Dedifferentiated amniotic fluid mesenchymal stem cell (primary cell): ENCODE measurements around the gene KLK13.

Experiments
- DNase-seq: peaks from one replicate; pipeline ENCODE4 v3.0.0-alpha.2; 2016; ENCODE audit errors: extremely low spot score

KLK13 gene

DNA sequence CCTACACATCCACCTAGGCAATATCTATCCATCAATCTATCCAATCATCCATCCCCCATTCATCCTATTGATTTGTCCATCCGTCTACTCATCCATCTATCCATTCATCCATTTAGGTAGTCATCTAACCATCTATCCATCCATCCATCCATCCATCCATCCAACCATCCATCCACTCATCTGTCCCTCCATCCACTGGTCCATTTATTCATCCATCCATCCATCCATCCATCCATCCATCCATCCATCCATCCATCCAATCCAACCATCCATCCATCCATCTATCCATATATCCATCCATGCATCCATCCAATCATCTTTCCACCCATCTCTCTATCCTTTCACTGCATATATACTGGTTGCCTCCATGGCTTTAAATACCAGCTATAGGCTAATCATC lies 3.9 kb downstream of the KLK13 start:
- no peak for DNase-seq

DNA sequence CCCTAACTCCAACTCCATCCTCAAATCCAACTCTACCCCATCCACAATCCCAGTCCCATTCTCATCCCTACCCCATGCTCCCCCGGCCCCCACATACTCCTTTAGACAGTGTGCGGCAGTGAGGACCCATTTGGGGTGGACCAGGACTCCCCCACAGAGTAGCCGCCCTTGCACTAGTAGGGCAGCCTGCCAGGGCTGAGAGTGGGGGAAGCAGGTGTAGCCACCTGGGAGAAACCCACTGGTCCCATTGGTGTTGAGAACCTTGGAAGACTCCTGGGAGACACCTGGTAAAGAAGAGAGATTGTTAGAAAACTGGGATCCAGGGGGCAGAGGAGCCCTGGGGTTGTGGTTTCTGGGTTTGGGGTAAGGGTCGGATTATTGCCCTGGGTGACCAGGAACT lies 4.6 kb downstream of the KLK13 start:
- no peak for DNase-seq

DNA sequence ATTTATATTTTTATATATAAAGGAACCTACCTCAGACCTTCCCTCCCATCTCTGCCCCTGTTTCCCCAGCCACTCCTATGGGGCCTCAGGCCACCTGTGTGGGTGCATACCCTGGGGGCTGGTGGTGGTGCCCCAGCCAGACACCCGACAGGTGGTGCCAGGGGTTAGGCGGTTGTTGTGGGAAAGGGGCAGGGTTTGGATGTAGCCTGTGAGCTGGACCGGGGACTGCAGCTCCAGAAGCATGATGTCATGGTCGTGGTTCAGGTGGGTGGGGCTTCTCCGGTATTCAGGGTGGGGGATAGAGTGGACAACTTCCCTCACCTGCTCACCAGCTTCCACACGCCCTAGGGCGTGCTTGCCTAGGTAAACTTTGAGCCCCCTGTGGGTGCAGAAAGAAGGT lies 5.2 kb downstream of the KLK13 start:
- DNase-seq = no peak

DNA sequence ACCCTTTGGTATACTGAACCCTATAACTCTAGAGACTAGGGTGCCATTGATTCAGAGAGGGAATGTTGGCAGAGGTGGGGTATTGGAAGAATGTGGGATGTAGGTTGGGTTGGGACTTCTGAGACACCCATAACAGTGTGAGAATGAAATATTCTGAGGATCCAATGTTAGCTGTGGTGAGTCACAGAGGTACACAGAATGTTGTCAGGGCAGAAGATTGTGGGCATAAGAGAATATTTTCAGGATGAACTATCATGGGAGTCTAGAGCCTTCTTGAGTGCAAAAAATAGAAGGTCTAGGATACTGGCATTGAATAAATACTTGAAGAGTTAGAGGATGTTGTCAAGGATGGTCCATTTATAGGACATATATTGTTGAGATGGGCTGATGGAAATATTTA lies 9.0 kb downstream of the KLK13 start:
- DNase-seq = no peak

DNA sequence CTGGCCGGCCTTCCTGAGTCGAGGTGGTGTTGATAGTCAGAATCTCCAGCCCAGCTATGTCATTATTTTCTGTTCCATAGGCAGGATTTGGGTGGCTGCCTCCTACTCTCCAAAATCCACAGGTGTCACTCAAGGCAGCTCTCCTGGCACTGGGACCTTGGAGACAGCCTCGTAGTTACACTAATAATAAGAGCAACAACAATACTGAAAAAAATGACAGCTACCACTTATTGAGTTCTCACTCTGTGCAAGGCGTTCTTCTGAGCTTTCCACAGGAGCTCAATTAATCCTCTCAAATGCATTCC lies 17.9 kb downstream of the KLK13 start:
- no peak for DNase-seq

DNA sequence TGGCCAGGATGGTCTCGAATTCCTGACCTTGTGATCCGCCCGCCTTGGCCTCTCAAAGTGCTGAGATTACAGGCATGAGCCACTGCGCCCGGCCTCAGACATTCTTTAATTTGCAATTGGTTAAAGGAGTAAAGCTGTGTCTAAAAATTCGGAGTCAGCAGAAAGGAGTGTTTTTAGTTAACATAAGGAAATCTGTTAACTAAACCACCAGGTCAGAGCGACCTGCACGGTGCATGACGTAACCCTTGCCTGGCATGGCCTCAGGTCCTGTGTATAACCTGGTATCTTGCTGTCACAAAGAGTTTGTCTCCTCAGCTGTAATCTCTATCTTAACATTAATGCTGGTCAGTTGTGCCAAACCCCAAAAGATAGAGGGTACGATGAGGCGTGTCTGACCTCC lies 20.6 kb downstream of the KLK13 start:
- no peak for DNase-seq

DNA sequence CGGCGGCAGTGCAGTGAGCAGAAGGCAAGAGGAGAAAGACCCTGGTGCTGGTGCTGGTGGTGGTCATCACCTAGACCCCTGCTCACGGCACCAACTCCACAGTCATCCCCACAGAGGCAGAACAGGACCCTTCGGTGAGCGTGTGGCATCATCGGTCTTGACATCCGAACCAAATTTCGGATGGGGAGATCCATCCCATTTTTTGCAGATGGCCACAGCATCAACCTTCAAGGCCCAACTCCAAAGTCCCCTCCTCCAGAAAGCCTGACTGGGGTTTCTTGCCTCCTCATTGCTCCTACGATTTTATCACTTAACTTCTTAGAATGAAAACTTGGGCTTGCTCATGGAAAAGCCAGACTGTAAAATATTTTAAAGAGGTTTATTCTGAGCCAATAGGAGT lies 21.4 kb downstream of the KLK13 start:
- no peak for DNase-seq

DNA sequence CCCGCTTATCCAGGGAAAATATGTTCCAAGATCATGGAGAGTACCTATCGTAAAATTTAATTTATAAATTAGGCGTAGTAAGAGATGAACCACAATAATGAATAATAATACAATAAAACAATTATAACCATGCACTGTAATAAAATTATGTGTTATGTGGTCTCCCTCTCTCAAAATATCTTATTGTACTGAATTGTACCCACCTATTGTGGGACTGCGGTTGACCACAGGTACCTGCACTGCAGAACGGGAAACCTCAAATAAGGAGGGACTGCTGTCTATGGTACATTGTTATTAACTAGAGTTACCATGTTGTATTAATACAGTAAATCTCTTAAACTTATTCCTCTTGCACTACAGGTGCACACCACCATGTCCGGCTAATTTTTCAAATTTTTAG lies 24.7 kb downstream of the KLK13 start:
- DNase-seq = no peak

DNA sequence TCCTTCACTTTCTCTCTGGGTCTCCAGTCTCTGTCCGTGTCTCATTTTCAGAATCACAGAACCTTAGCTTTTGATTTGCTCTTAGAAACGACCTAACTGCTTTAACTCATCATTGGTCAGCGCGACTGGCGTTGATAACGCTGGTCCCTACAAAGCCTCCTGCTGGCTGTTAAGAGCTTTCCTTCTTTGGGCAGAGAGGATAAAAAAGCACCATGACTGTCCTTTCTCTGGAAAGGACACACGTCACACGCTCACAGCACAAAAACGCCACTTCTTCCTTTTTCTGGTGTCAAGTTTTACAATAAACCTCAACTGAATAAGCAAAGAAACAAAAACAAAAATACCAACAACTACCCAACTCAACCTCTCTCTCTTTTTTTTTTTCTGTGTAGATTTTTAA lies 28.4 kb downstream of the KLK13 start:
- DNase-seq = no peak

DNA sequence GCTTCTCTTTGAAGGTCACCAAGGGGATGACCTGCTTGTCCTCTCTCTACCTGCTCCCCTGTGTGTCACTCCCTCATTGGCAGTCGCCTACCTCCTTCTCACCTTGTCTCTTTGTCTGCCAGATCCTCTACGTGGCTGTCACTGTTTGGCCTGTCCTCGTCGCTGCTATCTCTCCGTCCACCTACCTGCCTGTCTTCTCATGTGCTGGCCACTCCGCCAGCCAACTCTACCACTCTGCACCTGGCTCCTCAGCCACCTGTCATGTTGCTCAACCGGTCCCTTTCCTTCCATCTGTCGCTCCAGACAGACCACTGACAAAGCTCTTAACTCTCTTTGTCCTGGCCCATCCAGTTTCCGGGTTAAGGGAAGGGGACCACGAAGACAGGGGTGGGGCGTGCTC lies 30.2 kb downstream of the KLK13 start, which contains the start of gene KLK12:
TSS of gene KLK12 (minus strand) at position 299 of the 400 bp plus-strand sequence. CDS start 381 bp downstream, outside the sequence.
- no peak for DNase-seq

DNA sequence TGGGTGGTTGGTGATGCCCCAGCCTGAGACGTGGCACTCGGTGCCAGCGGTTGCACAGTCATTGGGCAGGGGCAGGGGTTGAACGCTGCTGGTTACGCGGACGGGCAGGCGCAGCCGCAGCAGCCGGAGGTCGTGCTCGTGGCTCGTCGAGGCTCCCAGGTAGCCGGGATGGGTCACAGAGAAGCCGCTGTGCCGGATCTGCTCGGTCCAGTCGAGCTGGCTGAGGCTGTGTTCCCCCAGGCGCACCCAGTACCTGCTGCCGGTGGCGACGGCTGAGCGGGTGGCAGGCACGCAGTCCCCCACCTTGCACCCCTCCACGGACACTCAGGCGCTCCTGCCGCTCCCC lies 33.0 kb downstream of the KLK13 start:
- DNase-seq = no peak

DNA sequence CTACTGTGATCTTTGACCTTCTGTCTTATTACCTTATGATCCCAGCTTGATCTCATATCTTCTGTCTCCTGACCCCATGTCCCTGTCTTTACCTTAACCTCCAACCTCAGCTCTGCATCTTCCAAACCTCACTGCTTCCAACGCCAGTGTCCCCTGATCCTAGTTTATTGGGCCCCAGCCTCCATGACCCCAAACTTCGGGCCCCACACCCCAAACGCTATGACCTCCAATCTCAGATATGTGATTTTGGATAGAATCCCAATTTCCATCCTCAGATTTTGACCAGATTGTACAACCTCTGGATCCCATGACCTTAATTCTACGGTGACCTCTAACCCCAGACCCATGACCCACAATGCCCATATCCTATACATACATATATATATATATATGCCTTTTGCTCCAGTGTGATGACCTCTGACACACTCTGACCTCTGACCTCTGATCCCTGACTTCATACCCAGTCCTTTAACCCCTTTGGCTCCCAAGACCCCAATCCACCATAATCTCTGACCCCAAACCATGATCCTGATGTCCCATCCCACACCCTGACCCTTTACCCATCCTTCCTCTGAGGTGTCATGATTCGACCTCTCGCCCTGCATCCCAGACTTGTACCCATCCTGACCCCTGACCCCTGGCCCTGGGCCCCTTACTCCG lies 33.5 kb downstream of the KLK13 start:
- DNase-seq = no peak

DNA sequence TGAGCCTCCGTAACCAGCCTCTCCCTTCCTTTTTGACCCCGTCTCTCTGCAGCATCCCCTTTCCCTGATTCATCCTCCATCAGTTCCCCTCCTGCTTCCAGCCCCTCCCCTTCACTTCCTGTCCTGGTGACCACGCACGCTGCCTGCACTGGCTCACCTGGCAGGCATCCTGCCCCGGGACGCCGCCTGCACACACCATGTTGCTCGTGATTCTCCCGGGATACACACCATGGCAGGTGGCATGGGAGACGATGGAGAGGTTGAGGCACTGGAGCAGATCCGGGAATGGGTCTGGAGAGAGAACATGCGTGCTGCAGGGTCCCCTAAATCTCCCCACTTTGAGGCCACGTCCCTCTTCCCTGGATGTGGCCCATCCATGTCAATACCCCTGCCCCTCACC lies 34.3 kb downstream of the KLK13 start:
- DNase-seq = no peak

DNA sequence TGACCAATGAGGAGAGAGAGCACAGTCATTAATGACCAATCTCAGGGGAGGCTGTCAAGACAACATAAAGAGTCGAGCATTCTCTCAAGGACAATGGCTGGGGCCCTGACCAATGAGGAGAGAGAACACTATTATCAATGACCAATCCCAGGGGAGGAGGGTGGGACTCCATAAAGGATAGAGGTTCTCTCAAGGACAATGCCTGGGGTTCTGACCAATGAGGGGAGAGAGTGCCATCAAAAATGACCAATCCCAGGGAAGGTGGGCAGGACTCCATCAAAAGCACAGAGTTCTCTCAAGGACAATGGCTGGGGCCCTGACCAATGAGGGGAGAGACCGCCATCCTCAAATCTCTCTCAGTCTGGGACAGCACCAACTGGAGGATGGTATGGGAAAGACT lies 35.2 kb downstream of the KLK13 start:
- DNase-seq = no peak

DNA sequence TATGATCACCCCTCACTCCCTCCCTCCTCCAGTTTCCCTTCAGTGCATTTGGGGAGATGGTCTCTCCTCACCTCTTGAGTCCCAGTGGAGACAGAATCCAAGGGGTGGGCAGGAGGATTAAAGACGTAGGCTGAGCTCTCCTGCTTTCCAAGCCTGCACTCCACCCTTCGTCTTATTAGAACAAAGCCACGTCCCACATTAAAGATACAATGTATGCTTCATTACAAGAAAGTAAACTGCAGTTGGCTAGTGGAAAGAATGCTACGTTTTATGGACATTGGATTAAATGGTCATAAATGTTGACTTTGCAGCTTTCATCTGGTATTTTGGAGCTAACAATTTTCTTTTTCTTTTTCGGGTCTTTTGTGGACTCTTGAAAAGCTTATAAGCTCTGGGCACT lies 37.0 kb downstream of the KLK13 start:
- no peak for DNase-seq

DNA sequence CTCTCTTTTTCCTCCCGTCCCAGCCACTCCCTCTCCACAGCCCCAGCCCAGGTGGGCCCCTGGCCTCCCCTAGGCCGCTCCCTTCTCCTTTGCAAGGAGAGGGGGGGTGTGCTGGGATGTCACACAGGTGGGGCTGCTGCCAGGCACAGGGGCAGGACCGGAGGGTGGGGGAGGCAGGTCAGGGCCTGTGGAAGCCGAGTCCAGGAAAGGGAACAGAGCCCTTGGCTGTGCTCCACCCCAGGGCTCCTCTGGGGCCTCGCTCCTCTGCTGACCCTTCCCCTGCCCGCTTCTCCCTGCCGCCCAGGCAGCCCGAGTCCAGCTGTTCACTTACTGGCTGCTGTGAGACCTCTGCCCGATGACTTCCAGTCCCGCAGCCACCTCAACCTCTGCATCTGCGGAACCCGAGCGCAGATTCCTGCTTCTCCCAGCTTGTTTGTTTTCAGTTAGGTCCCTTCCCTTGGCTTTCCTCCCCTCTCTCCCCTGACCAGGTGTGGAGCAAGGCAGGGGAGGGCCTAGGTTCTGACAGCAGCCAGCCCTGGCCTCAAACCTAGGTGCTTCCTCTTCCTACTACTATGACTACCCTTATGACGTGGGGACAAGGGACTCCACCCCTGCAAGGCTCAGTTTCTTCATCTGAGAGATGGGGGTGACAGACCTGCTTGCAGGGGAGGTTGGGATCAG lies 37.6 kb downstream of the KLK13 start:
- no peak for DNase-seq

DNA sequence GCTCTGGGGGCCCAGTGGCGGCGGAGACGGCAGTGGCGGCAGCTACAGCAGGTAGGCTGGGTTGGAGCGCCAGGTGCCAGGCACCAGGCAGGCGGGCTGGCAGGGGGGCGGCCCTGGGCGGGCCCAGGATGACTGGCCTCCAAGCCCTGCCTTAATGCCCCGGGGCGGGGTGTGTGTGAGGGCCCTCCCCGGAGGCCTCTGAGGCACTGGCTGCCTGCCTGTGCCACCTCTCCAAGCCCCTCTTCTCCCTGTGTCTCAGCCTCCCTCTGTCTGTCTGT lies 38.4 kb downstream of the KLK13 start, which contains the start of gene KLK11:
TSS of gene KLK11 (minus strand) at position 63 of the 278 bp plus-strand sequence. CDS start 985 bp downstream, outside the sequence.
- no peak for DNase-seq

DNA sequence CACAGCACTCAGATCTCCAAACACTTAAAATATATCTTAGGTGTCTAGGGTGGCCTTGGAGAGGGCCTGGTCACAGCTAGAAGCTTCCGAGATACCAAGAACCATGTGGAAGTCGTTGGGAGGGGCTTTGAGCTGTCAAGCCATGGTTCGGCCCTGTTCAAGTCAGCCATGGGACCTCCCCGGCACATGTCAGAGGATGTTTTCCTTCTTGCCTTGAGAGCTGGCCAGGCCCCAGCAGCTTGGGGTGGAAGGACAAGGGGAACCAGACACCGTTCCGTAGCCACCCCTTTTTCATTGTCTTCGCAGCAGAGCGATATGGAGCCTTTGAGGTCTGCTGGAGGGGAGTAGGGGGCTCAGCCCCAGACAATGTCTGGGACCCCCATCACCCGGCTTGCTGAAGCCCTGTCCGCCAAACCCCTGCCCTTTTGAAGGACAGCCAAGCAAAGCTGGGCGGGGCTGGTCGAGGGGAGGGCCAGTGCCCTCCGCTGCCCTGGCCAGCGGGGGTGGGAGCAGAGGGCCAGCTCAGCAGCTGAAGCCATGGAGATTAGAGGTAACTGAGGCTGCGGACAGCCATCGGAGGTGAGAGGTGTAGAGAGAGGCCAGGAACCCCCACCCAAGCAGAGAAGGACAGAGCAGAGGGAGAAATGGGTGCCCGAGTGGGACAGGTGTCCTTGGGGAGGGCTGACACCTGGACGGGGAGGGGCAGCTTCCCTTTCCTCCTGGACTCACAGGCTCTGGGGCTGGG lies 38.9 kb downstream of the KLK13 start:
- no peak for DNase-seq

DNA sequence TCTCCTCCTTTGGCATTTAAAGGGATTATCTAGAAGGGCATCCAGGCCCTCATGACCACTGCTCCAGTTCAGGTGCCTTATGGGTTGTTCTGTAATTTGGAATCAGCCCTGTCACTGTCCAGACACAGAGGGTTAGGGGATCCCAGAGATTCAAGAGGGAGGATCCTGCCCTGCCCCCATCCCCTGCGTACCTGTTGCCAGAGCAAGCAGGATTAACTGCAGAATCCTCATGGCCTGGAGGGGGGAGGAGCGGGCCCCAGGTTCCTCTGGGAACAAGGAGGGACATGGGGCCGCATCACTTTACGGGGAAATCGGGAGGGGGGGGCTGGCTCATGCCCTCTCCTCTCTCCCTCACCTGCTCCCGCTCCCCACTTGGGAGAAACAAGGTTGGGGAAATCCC lies 39.5 kb downstream of the KLK13 start:
- no peak for DNase-seq

DNA sequence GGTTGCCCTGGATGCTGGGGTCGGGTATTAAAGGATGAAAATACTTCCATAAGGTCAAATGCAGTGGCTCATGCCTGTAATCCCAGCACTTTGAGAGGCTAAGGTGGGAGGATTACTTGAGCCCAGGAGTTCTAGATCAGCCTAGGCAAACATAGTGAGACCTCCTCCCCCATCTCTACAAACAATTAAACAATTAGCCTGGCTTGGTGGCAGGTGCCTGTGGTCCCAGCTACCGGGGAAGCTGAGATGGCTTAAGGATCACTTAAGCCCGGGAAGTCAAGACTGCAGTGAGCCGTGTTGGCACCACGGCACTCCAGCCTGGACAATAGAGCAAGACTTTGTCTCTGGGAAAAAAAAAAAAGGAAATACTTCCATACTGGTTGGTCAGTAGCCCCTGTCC lies 40.0 kb downstream of the KLK13 start:
- no peak for DNase-seq

DNA sequence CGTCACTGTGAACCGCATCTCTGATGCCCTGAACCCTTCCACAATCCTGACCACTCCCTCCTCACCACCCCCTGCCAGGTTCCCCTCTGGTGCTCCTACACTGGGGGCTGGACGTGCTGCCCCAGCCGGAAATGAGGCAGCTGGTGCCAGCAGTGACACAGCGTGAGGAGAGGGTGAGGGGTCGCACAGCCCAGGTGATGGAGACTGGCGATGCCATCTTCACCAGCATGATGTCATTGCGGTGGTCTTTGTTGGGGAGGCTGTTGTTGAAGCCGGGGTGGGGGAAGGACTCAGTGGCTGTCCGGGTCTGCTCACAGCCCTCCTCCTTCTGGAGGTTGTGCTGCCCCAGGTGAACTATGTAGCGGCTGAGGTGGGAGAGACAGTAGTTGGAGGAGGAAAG lies 40.9 kb downstream of the KLK13 start:
- DNase-seq = no peak

DNA sequence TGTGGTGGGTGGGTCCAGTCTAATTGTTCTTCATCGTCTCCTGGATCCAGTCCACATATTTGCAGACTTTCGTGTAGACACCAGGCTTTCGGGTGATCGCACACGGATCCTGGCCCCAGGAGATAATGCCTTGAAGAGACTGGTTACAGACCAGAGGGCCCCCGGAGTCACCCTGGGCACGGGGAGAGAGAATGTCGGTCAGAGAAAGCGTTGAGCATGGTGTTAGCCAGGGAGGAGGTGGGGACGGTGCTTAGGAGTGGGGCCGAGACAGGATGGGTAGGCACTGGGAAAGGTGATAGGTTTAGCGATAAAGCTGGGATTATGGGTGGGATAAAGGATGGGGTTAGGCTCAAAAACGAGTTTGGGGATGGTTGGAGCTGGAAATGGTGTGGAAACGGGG lies 42.4 kb downstream of the KLK13 start:
- no peak for DNase-seq

DNA sequence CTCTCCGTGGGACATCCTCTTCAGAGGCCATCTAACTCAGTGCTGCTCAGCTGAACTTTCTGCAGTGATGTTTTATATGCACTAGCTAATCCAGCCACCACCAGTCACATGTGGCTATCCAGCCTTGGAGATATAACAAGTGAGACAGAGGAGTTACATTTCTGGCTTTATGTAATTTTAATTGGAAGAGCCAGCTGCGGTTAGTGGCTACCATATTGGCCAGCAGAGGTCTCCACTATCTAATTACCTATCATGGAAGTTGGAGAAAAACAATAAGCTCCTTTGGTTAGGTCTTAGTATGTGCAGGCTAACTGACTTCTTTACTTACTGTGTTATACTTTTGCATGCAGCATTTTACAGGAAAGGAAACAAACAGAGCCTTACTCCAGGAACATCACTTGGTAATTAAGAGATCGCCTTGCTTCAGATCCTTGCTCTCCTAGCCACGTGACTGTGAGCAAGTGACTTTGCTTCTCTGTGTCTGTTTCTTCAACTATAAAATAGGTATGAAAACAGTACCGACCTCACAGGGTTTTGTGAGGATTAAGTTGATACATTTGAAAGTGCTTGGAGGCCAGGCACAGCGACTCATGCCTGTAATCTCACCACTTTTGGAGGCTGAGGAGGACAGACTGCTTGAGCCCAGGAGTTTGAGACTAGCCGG lies 43.8 kb downstream of the KLK13 start:
- no peak for DNase-seq
